Endodermal cell (in vitro differentiated cells): Measurements from ENCODE around the gene SEZ6L. TPM values are rescaled to one million over a fixed set of nuclear protein-coding genes. Genes with fewer than 3 reads are reported as not detected.

Experiments
- DNase-seq: peaks from one replicate; pipeline ENCODE4 v3.0.0-alpha.2; 2017
- H3K27ac ChIP-seq: 2 replicates; pipeline ENCODE4 v1.5.1; 2013; ENCODE audit warnings: mild to moderate bottlenecking, low read depth, low read length, moderate library complexity
- H3K27me3 ChIP-seq: 2 replicates; pipeline ENCODE4 v1.6.1; 2013; ENCODE audit warnings: mild to moderate bottlenecking, low read length, moderate library complexity; ENCODE audit not compliant: insufficient read depth, control insufficient read depth, poor library complexity, severe bottlenecking
- H3K36me3 ChIP-seq: 2 replicates; pipeline ENCODE4 v1.7.0; 2013; ENCODE audit warnings: mild to moderate bottlenecking, low read length, moderate library complexity; ENCODE audit not compliant: control insufficient read depth, insufficient read depth
- H3K4me1 ChIP-seq: one replicate; pipeline ENCODE4 v1.7.0; 2013; ENCODE audit warnings: low read length; ENCODE audit not compliant: control insufficient read depth, insufficient read depth
- H3K4me3 ChIP-seq: 2 replicates; pipeline ENCODE4 v1.5.1; 2013; ENCODE audit warnings: mild to moderate bottlenecking, low read length, moderate library complexity
- H3K9ac ChIP-seq: 2 replicates; pipeline ENCODE4 v1.6.1; 2013; ENCODE audit warnings: mild to moderate bottlenecking, low read length, moderate library complexity; ENCODE audit not compliant: poor library complexity, severe bottlenecking; ENCODE audit errors: extremely low read depth
- H3K9me3 ChIP-seq: 2 replicates; pipeline ENCODE4 v1.6.1; 2013; ENCODE audit warnings: mild to moderate bottlenecking, low read length, moderate library complexity; ENCODE audit not compliant: control insufficient read depth
- H3K27ac Mint-ChIP-seq: 2 replicates; pipeline ENCODE4 v1.8.0; 2020; ENCODE audit warnings: mixed read lengths
- H3K27me3 Mint-ChIP-seq: 2 replicates; pipeline ENCODE4 v1.8.0; 2021; ENCODE audit warnings: mild to moderate bottlenecking, mixed read lengths; ENCODE audit not compliant: insufficient read depth
- H3K36me3 Mint-ChIP-seq: 2 replicates; pipeline ENCODE4 v1.8.0; 2020; ENCODE audit warnings: low read depth, mixed read lengths
- H3K4me1 Mint-ChIP-seq: 2 replicates; pipeline ENCODE4 v1.8.0; 2020; ENCODE audit warnings: mixed read lengths
- H3K4me3 Mint-ChIP-seq: 2 replicates; pipeline ENCODE4 v1.8.0; 2020; ENCODE audit warnings: mild to moderate bottlenecking, moderate library complexity, mixed read lengths
- H3K9me3 Mint-ChIP-seq: 2 replicates; pipeline ENCODE4 v1.8.0; 2020; ENCODE audit warnings: mild to moderate bottlenecking, mixed read lengths
- CTCF ChIP-seq: fragments of 200-600 bp; sonication (generic); conservative IDR thresholded peaks from 2 replicates; pipeline ENCODE4 v1.5.0; 2021; ENCODE audit warnings: antibody characterized with exemption, mild to moderate bottlenecking
- WGBS, 2 experiments: methylation state at CpG; one replicate each; pipeline versions ENCODE4 v1.1.5 to v1.1.7; 2013; ENCODE audit warnings: missing lambda C conversion rate in 2 of 2, mixed read lengths in 1 of 2; ENCODE audit not compliant: insufficient coverage in 1 of 2, insufficient read length in 1 of 2; 5-methylcytosine and 5-hydroxymethylcytosine counted together
- total RNA-seq, 2 donors: library from RNA; stranded (reverse); fragmentation: NEBNext Ultra II Directional in 1 of 2; extraction: Animal tissue kit (Norgen Biotek cat#: 25700) in 1 of 2; gene quantifications; 2 replicates in 1 of 2; 3 replicates in 1 of 2; pipeline ENCODE4 v1.2.1, GENCODE V29; 2021

SEZ6L gene
- total RNA-seq, 2 donors from 2014 or later, result 32.1 to 39.4 TPM

GRCh38 chr22:26127126-26127525, 42.1 kb upstream of the SEZ6L start:
- no peaks in the 10 kb centered on the region for H3K27me3 Mint-ChIP-seq
- H3K36me3 Mint-ChIP-seq, result no peaks in the 10 kb centered on the region

GRCh38 chr22:26127556-26127955, 41.7 kb upstream of the SEZ6L start:
- H3K4me1 Mint-ChIP-seq, result peaks cover 16% of the 10 kb centered on the region
- DNase-seq, result no peak
- Histone ChIP-seq H3K4me1 (no peaks in the 10 kb centered on the region), H3K27me3 (no peaks in the 10 kb centered on the region), H3K36me3 (no peaks in the 10 kb centered on the region), H3K9me3 (no peaks in the 10 kb centered on the region), H3K4me3 (no peak overlapping the region), H3K27ac (no peak overlapping the region), H3K9ac (no peak overlapping the region)
- peaks cover 3% of the 10 kb centered on the region for H3K9me3 Mint-ChIP-seq
- no peaks in the 10 kb centered on the region for H3K36me3 Mint-ChIP-seq
- no peak overlapping the region for H3K27ac Mint-ChIP-seq
- WGBS, 2 experiments, result 57 to 80% methylated on average over 1 to 3 of the region's 4 CpGs
- no peaks in the 10 kb centered on the region for H3K27me3 Mint-ChIP-seq
- no peak for TF ChIP-seq CTCF
- no peak overlapping the region for H3K4me3 Mint-ChIP-seq

More at GRCh38 chr22:26127126-26127525, 42.1 kb upstream of the SEZ6L start:
- Mint-ChIP-seq H3K4me1 (peaks cover 16% of the 10 kb centered on the region), H3K4me3 (no peak overlapping the region), H3K9me3 (peaks cover 3% of the 10 kb centered on the region), H3K27ac (no peak overlapping the region)
- Histone ChIP-seq H3K9ac (no peak overlapping the region), H3K4me3 (no peak overlapping the region), H3K27me3 (no peaks in the 10 kb centered on the region), H3K27ac (no peak overlapping the region), H3K4me1 (no peaks in the 10 kb centered on the region), H3K36me3 (no peaks in the 10 kb centered on the region), H3K9me3 (no peaks in the 10 kb centered on the region)
- WGBS, 2 experiments, result 76 to 83% methylated on average over 3 to 5 of the region's 5 CpGs
- TF ChIP-seq CTCF, result no peak
- DNase-seq, result no peak

DNA sequence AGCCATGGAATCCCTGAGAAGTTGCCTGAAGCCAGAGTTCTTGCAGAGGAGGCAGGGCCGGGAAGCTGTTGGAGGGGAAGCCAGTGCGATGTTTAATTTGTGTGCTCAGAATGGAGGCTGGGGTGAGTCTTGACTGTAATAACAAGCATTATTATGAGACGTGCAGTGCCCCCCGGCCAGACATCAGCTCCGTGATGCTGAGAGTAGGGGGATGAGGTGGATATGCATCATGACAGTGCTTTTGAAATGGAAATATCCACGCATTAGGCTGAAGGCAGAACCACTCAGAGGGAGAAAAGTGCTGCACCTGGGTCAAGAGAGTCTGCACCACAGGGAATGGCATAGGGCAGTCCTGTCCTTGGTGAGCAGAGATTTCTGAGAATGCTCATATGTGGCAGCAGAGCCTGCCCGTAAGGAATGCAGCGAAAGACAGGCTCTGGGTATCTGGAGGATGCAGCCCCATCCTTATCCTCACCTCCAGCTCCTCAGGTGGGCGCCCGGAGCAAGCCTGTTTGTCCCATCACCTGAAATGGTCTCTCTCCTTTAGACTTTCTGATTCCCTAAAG, 37.6 kb upstream of the SEZ6L start:
- no peaks in the 10 kb centered on the region for H3K4me1 ChIP-seq
- no peak for TF ChIP-seq CTCF
- H3K36me3 Mint-ChIP-seq, result no peaks in the 10 kb centered on the region
- H3K36me3 ChIP-seq, result no peaks in the 10 kb centered on the region
- no peaks in the 10 kb centered on the region for H3K27me3 Mint-ChIP-seq
- WGBS, 2 experiments, result 52 to 76% methylated on average over 5 to 10 of the region's 10 CpGs
- H3K4me1 Mint-ChIP-seq, result peaks cover 12% of the 10 kb centered on the region
- no peak overlapping the region for H3K27ac Mint-ChIP-seq
- no peak overlapping the region for H3K4me3 Mint-ChIP-seq
- H3K27ac ChIP-seq, result no peak overlapping the region
- peak; percentile 46 for DNase-seq
- H3K9me3 ChIP-seq, result no peaks in the 10 kb centered on the region
- no peak overlapping the region for H3K9ac ChIP-seq
- H3K4me3 ChIP-seq, result no peak overlapping the region
- H3K9me3 Mint-ChIP-seq, result no peaks in the 10 kb centered on the region
- H3K27me3 ChIP-seq, result no peaks in the 10 kb centered on the region
